ENCODE measurements around the gene CKM.
"Not testable (repeated sequence)": the region's sequence is repeated elsewhere in the genome, so short reads cannot be mapped to it uniquely, and the experiment has no call there.

CKM gene

DNA sequence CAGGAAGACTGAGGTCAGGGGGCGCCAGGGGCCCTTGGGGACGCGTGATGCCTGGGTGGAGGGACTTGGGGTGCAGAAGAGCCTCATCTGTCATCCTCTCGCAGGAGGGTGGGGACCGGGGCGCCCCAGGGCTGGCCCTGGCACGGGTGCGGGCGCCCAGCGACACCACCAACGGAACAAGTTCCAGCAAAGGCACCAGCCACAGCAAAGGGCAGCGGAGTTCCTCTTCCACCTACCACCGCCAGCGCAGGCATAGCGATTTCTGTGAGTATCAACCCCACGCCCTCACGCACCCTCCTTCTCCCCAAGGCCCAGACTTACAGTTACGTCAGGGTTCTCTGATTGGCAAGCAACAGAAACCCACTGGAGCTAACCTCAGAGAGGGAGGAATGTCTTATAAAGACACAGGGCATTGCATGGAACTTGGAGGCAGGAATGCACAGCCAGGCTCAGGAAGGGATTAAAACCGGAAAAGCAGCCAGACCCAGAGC is 42.2 kb downstream of the CKM start:
- DNase-seq = no peak

DNA sequence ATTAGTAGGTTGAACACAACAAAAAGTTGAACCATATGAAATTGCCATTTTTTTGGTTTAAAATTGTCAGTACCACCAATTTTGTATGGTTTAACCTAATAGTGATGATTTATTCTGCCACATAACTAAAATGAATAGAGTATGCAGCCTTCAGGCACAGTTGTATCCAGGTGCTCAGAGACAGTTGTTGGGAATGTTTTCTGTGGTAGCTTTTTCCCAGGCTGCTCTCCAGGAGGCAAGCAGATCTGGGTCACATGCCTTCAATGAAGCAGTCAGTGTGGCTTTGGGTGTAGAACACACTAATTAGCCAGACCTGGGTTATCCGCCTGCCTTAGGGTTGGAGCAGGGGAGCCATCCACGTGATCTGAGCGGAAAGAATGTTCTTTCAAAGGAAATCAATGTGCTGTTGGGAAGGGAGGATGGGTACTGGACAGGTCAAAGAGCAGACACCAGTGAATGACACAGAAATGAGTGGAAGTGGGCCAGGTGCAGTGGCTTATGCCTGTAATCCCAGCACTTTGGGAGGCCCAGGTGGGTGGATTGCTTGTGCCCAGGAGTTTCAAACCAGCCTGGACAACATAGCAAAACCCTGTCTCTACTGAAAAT is 43.0 kb downstream of the CKM start:
- no peak for DNase-seq

DNA sequence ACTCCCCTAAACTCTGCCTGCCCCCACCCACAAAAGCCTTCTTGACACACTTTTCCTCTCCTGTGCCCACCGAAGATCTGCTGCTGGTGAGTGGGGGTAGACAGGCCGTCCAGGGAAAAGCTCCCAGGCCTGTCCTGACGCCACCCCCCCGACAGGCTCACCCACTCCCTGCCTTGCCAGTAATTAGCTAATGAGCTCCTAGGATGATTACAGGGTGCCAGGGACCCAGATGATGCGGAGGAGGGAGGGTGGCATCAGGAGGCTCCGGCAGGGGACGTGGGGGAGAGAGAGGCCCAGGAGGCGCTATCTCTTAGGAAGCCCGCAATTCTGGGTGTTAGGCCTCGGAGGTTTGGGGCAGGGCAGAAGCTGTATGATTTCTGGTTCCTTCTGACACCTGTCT is 44.6 kb downstream of the CKM start:
- no peak for DNase-seq

DNA sequence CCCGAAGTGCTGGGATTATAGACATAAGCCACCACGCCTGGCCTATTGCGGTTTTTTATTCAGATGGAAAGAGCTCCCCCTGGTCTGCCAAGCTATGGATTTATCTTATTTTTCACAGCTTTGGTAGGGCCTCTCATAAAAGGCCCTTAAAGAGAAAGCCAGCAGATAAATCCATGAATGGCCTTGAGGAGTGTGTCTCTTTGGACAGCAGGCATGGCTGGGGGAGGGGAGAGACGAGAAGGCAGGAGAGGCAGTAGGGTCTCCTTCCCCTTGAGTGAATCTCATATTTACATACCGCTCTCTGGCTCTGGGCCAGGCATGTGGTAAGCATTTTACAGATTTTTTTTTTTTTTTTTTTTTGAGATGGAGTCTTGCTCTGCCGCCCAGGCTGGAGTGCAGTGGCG is 46.4 kb downstream of the CKM start:
- DNase-seq = no peak

DNA sequence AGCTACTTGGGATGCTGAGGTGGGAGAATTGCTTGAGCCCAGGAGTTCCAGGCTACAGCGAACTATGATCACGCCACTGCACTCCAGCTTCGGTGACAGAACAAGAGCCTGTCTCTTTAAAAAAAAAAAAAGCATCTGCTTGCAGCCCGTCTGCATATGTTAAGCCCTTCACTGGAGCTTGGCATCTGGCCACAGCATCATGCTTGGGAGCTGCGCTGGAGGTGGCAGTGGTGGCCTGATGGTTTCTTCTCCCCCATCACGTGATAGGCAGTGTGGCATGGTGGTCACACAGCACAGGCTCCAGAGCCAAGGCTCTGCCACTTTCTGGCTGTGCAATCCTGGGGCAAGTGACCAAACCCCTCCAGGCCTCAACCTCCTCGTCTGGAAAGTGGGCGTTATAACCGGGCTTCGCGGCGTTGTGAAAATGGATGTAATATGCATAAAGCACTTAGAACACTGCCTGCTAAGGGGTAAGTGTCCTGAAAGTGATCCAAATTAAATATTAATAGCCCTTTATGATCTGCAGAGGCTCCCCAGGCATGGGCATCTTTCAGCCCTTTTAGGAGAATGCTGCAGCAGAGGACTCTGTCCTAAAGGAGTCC is 47.2 kb downstream of the CKM start:
- peak; percentile 32 for DNase-seq

DNA sequence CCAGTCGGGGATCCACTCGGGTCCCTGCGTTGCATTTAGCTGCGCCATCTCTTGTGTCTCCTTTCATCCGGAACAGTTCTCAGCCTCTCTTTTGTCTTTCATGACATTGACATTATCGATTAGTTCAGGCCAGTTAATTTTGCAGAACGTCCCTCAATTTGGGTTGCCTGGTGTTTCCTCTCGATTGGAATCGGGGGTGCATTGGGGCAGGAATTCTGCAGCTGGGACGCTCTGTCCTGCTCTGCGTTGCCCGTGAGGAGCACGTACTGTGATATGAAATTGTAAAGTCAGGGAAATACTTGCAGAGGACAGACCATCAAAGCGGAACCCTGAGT is 49.2 kb downstream of the CKM start:
- no peak for DNase-seq

DNA sequence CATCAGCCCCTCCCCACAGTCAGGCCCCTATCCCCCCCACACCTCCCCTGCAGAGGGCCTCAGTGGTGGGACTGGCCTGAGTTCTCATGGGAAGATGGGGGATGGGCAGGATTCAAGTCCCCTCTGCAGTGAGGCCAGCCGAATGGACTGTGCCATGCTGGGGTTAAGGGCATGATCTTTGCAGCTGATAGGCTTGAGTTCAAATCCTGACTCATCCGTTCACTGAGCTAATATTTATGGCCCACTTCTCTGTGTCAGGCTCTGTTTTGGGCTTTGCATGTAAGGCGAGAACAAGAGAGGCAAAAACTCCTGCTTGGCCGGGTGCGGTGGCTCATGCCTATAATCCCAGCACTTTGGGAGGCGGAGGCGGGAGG is 51.0 kb downstream of the CKM start:
- no peak for DNase-seq

DNA sequence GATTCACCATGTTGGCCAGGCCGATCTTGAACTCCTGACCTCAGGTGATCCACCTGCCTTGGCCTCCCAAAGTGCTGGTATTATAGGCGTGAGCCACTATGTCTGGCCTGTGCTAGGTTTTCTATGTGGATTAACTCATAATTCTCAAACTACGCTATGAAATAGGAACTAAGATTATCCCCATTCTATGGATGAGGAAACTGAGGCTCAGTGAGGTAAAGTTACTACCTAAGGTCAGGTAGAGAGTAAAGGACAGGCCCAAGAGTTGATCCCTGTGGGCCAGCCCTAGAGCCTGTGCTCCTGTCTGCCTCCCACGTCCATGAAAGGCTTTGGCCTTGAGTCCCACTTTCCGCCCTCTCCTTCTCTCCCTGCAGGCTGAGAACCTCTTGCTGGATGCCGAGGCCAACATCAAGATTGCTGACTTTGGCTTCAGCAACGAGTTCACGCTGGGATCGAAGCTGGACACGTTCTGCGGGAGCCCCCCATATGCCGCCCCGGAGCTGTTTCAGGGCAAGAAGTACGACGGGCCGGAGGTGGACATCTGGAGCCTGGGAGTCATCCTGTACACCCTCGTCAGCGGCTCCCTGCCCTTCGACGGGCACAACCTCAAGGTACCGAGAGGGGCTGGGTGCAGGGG is 51.5 kb downstream of the CKM start:
- no peak for DNase-seq

DNA sequence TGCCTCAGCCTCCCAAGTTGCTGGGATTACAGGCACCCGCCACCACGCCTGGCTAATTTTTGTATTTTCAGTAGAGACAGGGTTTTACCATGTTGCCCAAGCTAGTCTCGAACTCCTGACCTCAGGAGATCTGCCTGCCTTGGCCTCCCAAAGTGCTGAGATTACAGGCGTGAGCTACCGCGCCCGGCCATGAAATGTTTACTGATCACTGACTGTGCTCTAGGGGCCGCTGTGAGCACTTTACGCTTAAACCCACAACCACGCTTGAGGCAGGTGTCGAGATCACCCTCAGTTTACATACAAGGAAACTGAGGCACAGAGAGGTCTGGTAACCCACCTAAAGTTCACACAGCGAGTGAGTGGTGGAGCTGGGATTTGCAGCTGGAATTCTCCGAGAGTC is 52.7 kb downstream of the CKM start:
- not testable (repeated sequence) for DNase-seq

DNA sequence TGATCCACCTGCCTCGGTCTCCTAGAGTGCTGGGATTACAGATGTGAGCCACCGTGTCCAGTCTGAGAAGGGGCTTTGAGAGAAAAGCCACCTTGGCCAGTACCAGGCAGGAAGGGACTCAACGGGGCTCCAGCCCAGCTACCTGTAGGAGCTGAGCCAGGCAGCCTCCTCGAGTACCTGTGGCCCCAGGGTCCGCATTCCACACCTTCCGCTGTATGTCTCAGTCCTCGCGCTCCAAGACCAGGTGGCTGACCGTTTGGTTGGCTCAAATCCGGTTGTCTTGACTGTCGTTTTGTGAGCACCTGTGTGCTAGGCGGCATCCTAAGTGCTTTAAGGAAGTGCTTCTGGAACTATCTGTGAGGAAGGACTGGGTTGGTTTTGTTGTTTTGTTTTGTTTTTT is 55.4 kb downstream of the CKM start:
- DNase-seq = no peak

DNA sequence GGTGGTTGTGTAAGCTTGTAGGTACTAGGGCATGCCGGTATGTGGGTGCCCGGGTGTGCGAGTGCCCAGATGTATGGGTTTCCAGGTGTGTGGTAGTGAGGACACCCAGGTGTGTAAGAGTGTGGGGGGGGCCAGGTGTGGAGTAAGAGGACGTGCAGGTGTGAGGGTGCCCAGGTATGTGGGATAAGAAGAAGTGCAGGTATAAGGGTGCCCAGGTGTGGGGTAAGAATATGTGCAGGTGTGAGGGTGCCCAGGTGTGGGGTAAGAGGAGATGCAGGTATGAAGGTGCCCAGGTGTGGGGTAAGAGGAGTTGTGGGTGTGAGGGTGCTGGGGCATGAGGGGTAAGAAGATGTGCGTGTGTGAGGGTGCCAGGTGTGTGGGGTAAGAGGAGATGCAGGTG is 57.3 kb downstream of the CKM start:
- no peak for DNase-seq

DNA sequence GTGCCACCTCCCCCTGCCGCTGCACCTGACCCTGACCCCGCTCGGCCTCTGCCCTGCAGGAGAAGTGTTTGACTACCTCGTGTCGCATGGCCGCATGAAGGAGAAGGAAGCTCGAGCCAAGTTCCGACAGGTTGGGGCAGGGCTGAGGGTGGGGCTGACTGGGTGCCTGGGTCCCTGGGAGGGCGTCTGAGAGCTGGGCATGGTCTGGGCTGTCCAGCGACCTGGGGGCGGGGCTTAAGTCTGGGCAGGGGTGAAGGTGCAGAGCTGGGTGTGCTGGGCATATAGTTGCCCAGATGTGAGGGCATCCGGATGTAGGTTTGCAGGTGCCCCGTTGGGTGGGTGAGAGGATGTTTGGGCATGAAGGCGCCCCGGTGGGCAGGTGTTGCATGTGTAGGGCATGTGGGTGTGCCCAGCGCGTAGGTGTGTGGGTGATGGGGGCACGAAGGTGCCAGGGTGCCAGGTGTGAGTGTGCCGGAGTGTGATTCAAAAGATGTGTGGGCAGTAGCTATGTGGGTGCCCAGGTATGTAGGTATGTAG is 57.8 kb downstream of the CKM start:
- DNase-seq = no peak

DNA sequence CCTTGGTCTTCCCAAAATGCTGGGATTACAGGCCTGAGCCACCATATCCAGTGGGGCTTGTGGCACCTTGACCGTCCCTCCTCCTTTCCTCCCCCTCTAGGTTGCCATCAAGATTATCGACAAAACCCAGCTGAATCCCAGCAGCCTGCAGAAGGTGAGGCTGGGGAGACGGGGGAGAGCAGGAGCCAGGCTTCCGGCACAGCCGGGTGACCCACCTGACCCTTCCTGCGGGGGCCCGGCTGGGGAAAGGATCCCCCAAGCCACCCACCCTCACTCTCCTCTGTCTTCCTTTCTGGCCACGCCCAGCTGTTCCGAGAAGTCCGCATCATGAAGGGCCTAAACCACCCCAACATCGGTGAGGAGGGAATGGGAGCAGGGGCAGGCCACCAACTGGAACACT is 59.7 kb downstream of the CKM start:
- DNase-seq = no peak

DNA sequence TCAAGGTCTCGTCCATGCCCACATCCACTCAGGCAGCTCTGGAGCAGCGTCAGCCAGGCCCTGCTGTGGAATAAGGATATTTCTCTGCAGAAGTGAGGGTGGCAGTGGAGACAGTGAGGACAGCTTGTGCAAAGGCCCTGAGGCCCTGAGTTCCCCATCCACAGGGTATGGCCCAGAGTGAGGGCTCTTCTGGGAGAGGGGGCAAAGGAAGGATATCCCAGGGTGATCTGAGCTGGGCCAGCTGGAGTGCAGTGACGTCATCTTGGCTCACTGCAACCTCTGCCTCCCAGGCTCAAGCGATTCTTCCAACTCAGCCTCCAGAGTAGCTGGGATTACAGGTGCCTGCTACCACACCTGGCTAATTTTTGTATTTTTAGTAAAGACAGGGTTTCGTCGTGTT is 60.1 kb downstream of the CKM start:
- DNase-seq = no peak

DNA sequence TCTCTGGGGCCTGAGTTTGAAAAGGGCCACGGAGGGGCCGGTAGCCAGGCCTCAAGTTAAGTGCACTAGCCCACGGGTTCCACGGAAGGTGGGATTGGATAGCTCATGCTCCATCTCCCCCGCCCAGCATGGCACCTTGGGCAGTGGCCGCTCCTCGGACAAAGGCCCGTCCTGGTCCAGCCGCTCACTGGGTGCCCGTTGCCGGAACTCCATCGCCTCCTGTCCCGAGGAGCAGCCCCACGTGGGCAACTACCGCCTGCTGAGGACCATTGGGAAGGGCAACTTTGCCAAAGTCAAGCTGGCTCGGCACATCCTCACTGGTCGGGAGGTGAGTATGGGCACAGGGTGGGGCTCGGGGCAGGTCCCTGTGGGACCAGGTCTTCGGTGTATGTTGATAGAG is 63.8 kb downstream of the CKM start:
- no peak for DNase-seq

DNA sequence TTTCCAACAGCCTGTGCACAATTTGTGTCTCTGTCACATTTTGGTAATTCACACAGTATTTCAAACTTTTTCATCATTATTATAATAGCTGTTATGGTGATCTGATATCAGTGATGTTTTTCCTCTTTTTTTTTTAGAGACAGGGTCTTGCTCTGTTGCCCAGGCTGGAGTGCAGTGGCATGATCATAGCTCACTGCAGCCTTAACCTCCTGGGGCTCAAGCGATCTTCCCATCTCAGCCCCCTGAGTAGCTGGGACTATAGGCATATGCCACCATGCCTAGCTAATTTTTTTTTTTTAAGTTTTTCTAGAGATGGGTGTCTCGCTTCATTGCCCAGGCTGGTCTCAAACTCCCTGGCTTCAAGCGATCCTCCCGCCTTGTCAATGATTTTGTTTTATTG is 65.8 kb downstream of the CKM start:
- no peak for DNase-seq
